HG03045 (cell line): Measurements from ENCODE around the gene SLC9A3.
"Not testable (repeated sequence)": the region's sequence is repeated elsewhere in the genome, so short reads cannot be mapped to it uniquely, and the experiment has no call there.

Source experiments
- ATAC-seq: cut with Tn5 transposase; IDR thresholded peaks from one replicate; pipeline ENCODE4 v1.9.1; 2021; ENCODE audit warnings: mild to moderate bottlenecking, moderate library complexity; ENCODE audit not compliant: unreplicated experiment

The SLC9A3 gene

GRCh38 chr5:492314-492893 is 31.8 kb downstream of the SLC9A3 start:
- ATAC-seq = no peak

GRCh38 chr5:491856-492155 is 32.4 kb downstream of the SLC9A3 start:
- no peak for ATAC-seq

- ATAC-seq = no peak
These were observed 33.0 kb downstream of the SLC9A3 start for GRCh38 chr5:491119-491855.

- no peak for ATAC-seq
These were observed 33.8 kb downstream of the SLC9A3 start for GRCh38 chr5:490116-491106.

GRCh38 chr5:489689-490080 is 34.6 kb downstream of the SLC9A3 start:
- ATAC-seq = no peak

GRCh38 chr5:488744-489688 is 35.2 kb downstream of the SLC9A3 start:
- ATAC-seq = no peak

GRCh38 chr5:488241-488640 is 36.0 kb downstream of the SLC9A3 start:
- ATAC-seq = no peak

GRCh38 chr5:486597-486996 is 37.7 kb downstream of the SLC9A3 start:
- ATAC-seq = not testable (repeated sequence)

- no peak for ATAC-seq
These were observed 38.2 kb downstream of the SLC9A3 start for GRCh38 chr5:485946-486491.

GRCh38 chr5:485113-485945 is 38.9 kb downstream of the SLC9A3 start:
- ATAC-seq = no peak

GRCh38 chr5:484556-484955 is 39.7 kb downstream of the SLC9A3 start:
- ATAC-seq = no peak

GRCh38 chr5:483434-484140 is 40.7 kb downstream of the SLC9A3 start:
- ATAC-seq = no peak

- no peak for ATAC-seq
These were observed 41.2 kb downstream of the SLC9A3 start for GRCh38 chr5:483011-483410.

GRCh38 chr5:482506-482905 is 41.7 kb downstream of the SLC9A3 start:
- ATAC-seq = no peak

GRCh38 chr5:482021-482420 is 42.2 kb downstream of the SLC9A3 start:
- ATAC-seq = no peak

GRCh38 chr5:481347-481746 is 42.9 kb downstream of the SLC9A3 start:
- no peak for ATAC-seq

GRCh38 chr5:479566-480319 is 44.5 kb downstream of the SLC9A3 start:
- no peak for ATAC-seq

GRCh38 chr5:478982-479535 is 45.2 kb downstream of the SLC9A3 start:
- no peak for ATAC-seq
